NCI-H128 (cell line): ENCODE data around the gene MRPL14.

Source experiments
- DNase-seq: peaks from one replicate; lab custom pipeline; 2025; ENCODE audit not compliant: unreplicated experiment; lab: John Stamatoyannopoulos, UW

The MRPL14 gene

GRCh38 chr6:44067173-44068139, 59.8 kb downstream of the MRPL14 start:
- no peak for DNase-seq

- no peak for DNase-seq
Measured at GRCh38 chr6:44066394-44067172, 60.7 kb downstream of the MRPL14 start.

GRCh38 chr6:44065443-44066140, 61.7 kb downstream of the MRPL14 start:
- DNase-seq, result no peak

GRCh38 chr6:44064948-44065272, 62.3 kb downstream of the MRPL14 start:
- DNase-seq, result no peak

- no peak for DNase-seq
Measured at GRCh38 chr6:44064089-44064947, 62.9 kb downstream of the MRPL14 start.

GRCh38 chr6:44063561-44064059, 63.6 kb downstream of the MRPL14 start:
- no peak for DNase-seq
